Neuronal stem cell (in vitro differentiated cells): ENCODE data around the gene BICDL1.

ENCODE experiments used
- DNase-seq: peaks from one replicate; pipeline ENCODE4 v3.0.0-alpha.2; 2013; ENCODE audit warnings: low spot score
- H2AFZ ChIP-seq: one replicate; pipeline ENCODE4 v1.6.1; 2013; ENCODE audit warnings: mild to moderate bottlenecking, low read length, inconsistent platforms
- H2AK5ac ChIP-seq: 2 replicates; pipeline ENCODE4 v1.6.1; 2013; ENCODE audit warnings: low read depth, mild to moderate bottlenecking, inconsistent platforms, low read length, moderate library complexity, mixed read lengths
- H2BK120ac ChIP-seq: 2 replicates; pipeline ENCODE4 v1.6.1; 2013; ENCODE audit warnings: low read depth, mild to moderate bottlenecking, inconsistent platforms, low read length, moderate library complexity, mixed read lengths
- H2BK12ac ChIP-seq: one replicate; pipeline ENCODE4 v1.6.1; 2013; ENCODE audit warnings: low read length, inconsistent platforms
- H2BK15ac ChIP-seq: 2 replicates; pipeline ENCODE4 v1.6.1; 2013; ENCODE audit warnings: mild to moderate bottlenecking, low read length, inconsistent platforms, mixed read lengths
- H2BK5ac ChIP-seq: one replicate; pipeline ENCODE4 v1.6.1; 2013; ENCODE audit warnings: inconsistent platforms, mild to moderate bottlenecking, low read length, moderate library complexity
- H3K14ac ChIP-seq: one replicate; pipeline ENCODE4 v1.6.1; 2013; ENCODE audit warnings: low read length, inconsistent platforms
- H3K18ac ChIP-seq: 2 replicates; pipeline ENCODE4 v1.6.1; 2013; ENCODE audit warnings: low read length, inconsistent platforms
- H3K23ac ChIP-seq: 2 replicates; pipeline ENCODE4 v1.6.1; 2013; ENCODE audit warnings: low read depth, mild to moderate bottlenecking, mixed read lengths, low read length, inconsistent platforms; ENCODE audit not compliant: poor library complexity
- H3K27ac ChIP-seq: replicated peaks from 3 replicates; pipeline ENCODE4 v1.5.1; 2013; ENCODE audit warnings: low read length, inconsistent platforms
- H3K27me3 ChIP-seq, 3 experiments: 2 replicates each; pipeline ENCODE4 v1.6.1; 2013; ENCODE audit warnings: low read length in 3 of 3, mild to moderate bottlenecking in 2 of 3, inconsistent platforms in 1 of 3, low read depth in 1 of 3, mixed read lengths in 1 of 3, moderate library complexity in 1 of 3; ENCODE audit not compliant: control insufficient read depth in 3 of 3, insufficient read depth in 3 of 3
- H3K36me3 ChIP-seq, 2 donors: replicated peaks in 1 of 2; 2 replicates each; pipeline ENCODE4 v1.6.1; 2013; ENCODE audit warnings: low read length in 2 of 2; ENCODE audit not compliant: control insufficient read depth in 2 of 2, insufficient read depth in 2 of 2
- H3K4ac ChIP-seq: 2 replicates; pipeline ENCODE4 v1.6.1; 2013; ENCODE audit warnings: inconsistent platforms, mild to moderate bottlenecking, low read length, moderate library complexity
- H3K4me1 ChIP-seq, 2 donors: 1 replicate in 1 of 2; 2 replicates in 1 of 2; pipeline ENCODE4 v1.6.1; 2013; ENCODE audit warnings: low read length in 2 of 2, low read depth in 1 of 2; ENCODE audit not compliant: control insufficient read depth in 2 of 2, insufficient read depth in 1 of 2
- H3K4me2 ChIP-seq: one replicate; pipeline ENCODE4 v1.6.1; 2013; ENCODE audit warnings: mild to moderate bottlenecking, low read length, inconsistent platforms; ENCODE audit not compliant: insufficient read depth, poor library complexity, severe bottlenecking
- H3K4me3 ChIP-seq, 2 donors: 2 replicates each; pipeline ENCODE4 v1.5.1; 2013; ENCODE audit warnings: low read length in 2 of 2, mild to moderate bottlenecking in 2 of 2, inconsistent platforms in 1 of 2, moderate library complexity in 1 of 2
- H3K79me1 ChIP-seq: one replicate; pipeline ENCODE4 v1.6.1; 2013; ENCODE audit warnings: low read depth, mild to moderate bottlenecking, inconsistent platforms, low read length, moderate library complexity
- H3K9ac ChIP-seq: one replicate; pipeline ENCODE4 v1.6.1; 2013; ENCODE audit warnings: mild to moderate bottlenecking, low read depth, low read length, inconsistent platforms; ENCODE audit not compliant: poor library complexity
- H3K9me3 ChIP-seq, 2 donors: replicated peaks in 1 of 2; 2 replicates each; pipeline versions ENCODE3 to v1.6.1; 2013; ENCODE audit warnings: low read length in 2 of 2, mild to moderate bottlenecking in 2 of 2, inconsistent platforms in 1 of 2, low read depth in 1 of 2, mixed read lengths in 1 of 2, moderate library complexity in 1 of 2; ENCODE audit not compliant: control insufficient read depth in 2 of 2, insufficient read depth in 1 of 2
- H4K8ac ChIP-seq: one replicate; pipeline ENCODE4 v1.6.1; 2013; ENCODE audit warnings: low read depth, mild to moderate bottlenecking, inconsistent platforms, low read length, moderate library complexity
- H4K91ac ChIP-seq: one replicate; pipeline ENCODE4 v1.6.1; 2013; ENCODE audit warnings: low read length, low read depth, mild to moderate bottlenecking, inconsistent platforms; ENCODE audit not compliant: poor library complexity
- WGBS, 2 donors: extraction: QIAGEN DNeasy Blood & Tissue Kit; methylation state at CpG; one replicate each; pipeline ENCODE4 v1.1.7; 2013; ENCODE audit warnings: missing lambda C conversion rate in 2 of 2, mixed read lengths in 1 of 2; ENCODE audit not compliant: insufficient read length in 2 of 2, insufficient replicate concordance in 1 of 2; ENCODE audit errors: extremely low coverage in 2 of 2; 5-methylcytosine and 5-hydroxymethylcytosine counted together

Gene BICDL1

GRCh38 chr12:120056739-120057138, 67.7 kb downstream of the BICDL1 start:
- H3K4me1 ChIP-seq = no peaks in the 10 kb centered on the region
- no peak overlapping the region for H2AK5ac ChIP-seq
- H2AFZ ChIP-seq = no peak overlapping the region
- no peak overlapping the region for H3K23ac ChIP-seq
- no peak overlapping the region for H3K4me2 ChIP-seq
- no peak overlapping the region for H4K91ac ChIP-seq
- peaks cover 0 to 15% (median 0%) of the 10 kb centered on the region in 3 experiments for H3K27me3 ChIP-seq
- H2BK5ac ChIP-seq = no peak overlapping the region
- H3K4me3 ChIP-seq = no peak overlapping the region
- H3K18ac ChIP-seq = peak overlapping the region; percentile 70
- H3K14ac ChIP-seq = no peak overlapping the region
- no peak overlapping the region for H2BK15ac ChIP-seq
- no peak overlapping the region for H3K9ac ChIP-seq
- no peaks in the 10 kb centered on the region for H3K36me3 ChIP-seq
- H2BK120ac ChIP-seq = no peak overlapping the region
- H3K9me3 ChIP-seq = no peaks in the 10 kb centered on the region
- no peak for DNase-seq
- no peak overlapping the region for H3K27ac ChIP-seq
- no peak overlapping the region for H4K8ac ChIP-seq
- H3K4ac ChIP-seq = no peak overlapping the region
- no peak overlapping the region for H2BK12ac ChIP-seq
- H3K79me1 ChIP-seq = no peaks in the 10 kb centered on the region
- no CpG with 5 or more reads among the region's 5 CpGs for whole genome bisulfite sequencing, 2 donors

- H3K4ac ChIP-seq = no peak overlapping the region
- WGBS, 2 donors = no CpG with 5 or more reads among the region's 1 CpG
- no peaks in the 10 kb centered on the region for H3K79me1 ChIP-seq
- no peak overlapping the region for H3K4me3 ChIP-seq
- DNase-seq = no peak
- no peak overlapping the region for H2BK5ac ChIP-seq
- no peak overlapping the region for H2AK5ac ChIP-seq
- no peak overlapping the region for H3K9ac ChIP-seq
- no peak overlapping the region for H2BK15ac ChIP-seq
- H3K4me2 ChIP-seq = no peak overlapping the region
- peaks cover 0 to 19% (median 0%) of the 10 kb centered on the region in 3 experiments for H3K27me3 ChIP-seq
- no peak overlapping the region for H3K14ac ChIP-seq
- H2AFZ ChIP-seq = no peak overlapping the region
- H4K91ac ChIP-seq = no peak overlapping the region
- no peak overlapping the region for H3K27ac ChIP-seq
- H3K4me1 ChIP-seq = peaks cover 10% of the 10 kb centered on the region in 2 donors
- no peaks in the 10 kb centered on the region for H3K36me3 ChIP-seq
- H3K18ac ChIP-seq = no peak overlapping the region
- H3K9me3 ChIP-seq = no peaks in the 10 kb centered on the region
- H3K23ac ChIP-seq = no peak overlapping the region
- no peak overlapping the region for H2BK120ac ChIP-seq
- H4K8ac ChIP-seq = no peak overlapping the region
- H2BK12ac ChIP-seq = no peak overlapping the region
Measured at GRCh38 chr12:120060196-120060595, 71.2 kb downstream of the BICDL1 start.

GRCh38 chr12:120060717-120061116, 71.7 kb downstream of the BICDL1 start:
- no peak for DNase-seq
- Histone ChIP-seq H3K23ac (no peak overlapping the region), H3K4me1 (peaks cover 10% of the 10 kb centered on the region in 2 donors), H3K27ac (no peak overlapping the region), H2BK15ac (no peak overlapping the region), H2AFZ (no peak overlapping the region), H3K4me3 (no peak overlapping the region), H2BK120ac (no peak overlapping the region), H2AK5ac (no peak overlapping the region), H3K36me3 (no peaks in the 10 kb centered on the region), H2BK5ac (no peak overlapping the region), H4K91ac (no peak overlapping the region), H3K18ac (no peak overlapping the region), H3K4me2 (no peak overlapping the region), H4K8ac (no peak overlapping the region), H3K14ac (no peak overlapping the region), H2BK12ac (no peak overlapping the region), H3K4ac (no peak overlapping the region), H3K27me3 (peaks cover 0 to 19% (median 0%) of the 10 kb centered on the region in 3 experiments), H3K9ac (peak overlapping the region; percentile 40), H3K9me3 (no peaks in the 10 kb centered on the region), H3K79me1 (no peaks in the 10 kb centered on the region)
- WGBS, 2 donors = no CpG with 5 or more reads among the region's 5 CpGs

- no peak overlapping the region for H3K4me2 ChIP-seq
- H3K4me1 ChIP-seq = peaks cover 10% of the 10 kb centered on the region in 2 donors
- no peak overlapping the region for H4K91ac ChIP-seq
- no peak overlapping the region for H3K4ac ChIP-seq
- H4K8ac ChIP-seq = no peak overlapping the region
- no peak overlapping the region for H3K18ac ChIP-seq
- H2BK5ac ChIP-seq = no peak overlapping the region
- WGBS, 2 donors = no CpG with 5 or more reads among the region's 10 CpGs
- H3K27ac ChIP-seq = no peak overlapping the region
- no peak overlapping the region for H3K14ac ChIP-seq
- H3K23ac ChIP-seq = no peak overlapping the region
- H3K27me3 ChIP-seq = peaks cover 0 to 19% (median 0%) of the 10 kb centered on the region in 3 experiments
- no peak overlapping the region for H2AFZ ChIP-seq
- H2BK12ac ChIP-seq = no peak overlapping the region
- no peaks in the 10 kb centered on the region for H3K9me3 ChIP-seq
- no peaks in the 10 kb centered on the region for H3K36me3 ChIP-seq
- H2AK5ac ChIP-seq = no peak overlapping the region
- no peaks in the 10 kb centered on the region for H3K79me1 ChIP-seq
- no peak overlapping the region for H3K4me3 ChIP-seq
- H3K9ac ChIP-seq = no peak overlapping the region
- H2BK15ac ChIP-seq = no peak overlapping the region
- no peak overlapping the region for H2BK120ac ChIP-seq
- no peak for DNase-seq
Measured at GRCh38 chr12:120061575-120062214, 72.7 kb downstream of the BICDL1 start.
